ENCODE results near the gene POLH. TPM values are rescaled to one million over a fixed set of nuclear protein-coding genes. Genes with fewer than 3 reads are reported as not detected.

POLH gene
- total RNA-seq, 1 experiment from 2014 or later, result 31.9 TPM

- BruUV-seq (replicated peaks), result no TSS peak
- Mint-ChIP-seq H3K4me3 (ENCODE audit: low read depth, unreplicated experiment) (no peak overlapping the region), H3K27ac (ENCODE audit: unreplicated experiment) (no peak overlapping the region), H3K27me3 (ENCODE audit: unreplicated experiment) (no peaks in the 10 kb centered on the region), H3K4me1 (ENCODE audit: low read depth, unreplicated experiment) (peaks cover 4% of the 10 kb centered on the region), H3K9me3 (ENCODE audit: low read depth, unreplicated experiment) (no peaks in the 10 kb centered on the region), H3K36me3 (ENCODE audit: insufficient read depth, unreplicated experiment) (peaks cover 78% of the 10 kb centered on the region)
- CTCF ChIA-PET, result interaction anchor here (0.6 kb wide), 1 partner anchor 78 kb away, joined by 5 read pairs; no protein-coding TSS in a partner anchor
- TF ChIP-seq CTCF (IDR thresholded peaks at IDR 0.05; ENCODE audit: unreplicated experiment), result no peak
- DNase-seq, result no peak
- intact Hi-C loops (cut with micrococcal nuclease; ENCODE audit: unreplicated experiment), result no loop called here
These were observed 37.9 kb downstream of the POLH start for GRCh38 chr6:43613721-43614395.

- BruUV-seq (replicated peaks), result no TSS peak
- Mint-ChIP-seq H3K4me3 (ENCODE audit: low read depth, unreplicated experiment) (no peak overlapping the region), H3K4me1 (ENCODE audit: low read depth, unreplicated experiment) (no peaks in the 10 kb centered on the region), H3K9me3 (ENCODE audit: low read depth, unreplicated experiment) (no peaks in the 10 kb centered on the region), H3K27ac (ENCODE audit: unreplicated experiment) (no peak overlapping the region), H3K36me3 (ENCODE audit: insufficient read depth, unreplicated experiment) (peaks cover 77% of the 10 kb centered on the region), H3K27me3 (ENCODE audit: unreplicated experiment) (no peaks in the 10 kb centered on the region)
- intact Hi-C loops (cut with micrococcal nuclease; ENCODE audit: unreplicated experiment), result no loop called here
- no peak for TF ChIP-seq CTCF (IDR thresholded peaks at IDR 0.05; ENCODE audit: unreplicated experiment)
- DNase-seq, result no peak
- CTCF ChIA-PET, result interaction anchor here (0.6 kb wide), 1 partner anchor 79 kb away, joined by 5 read pairs; no protein-coding TSS in a partner anchor
These were observed 38.4 kb downstream of the POLH start for GRCh38 chr6:43614396-43614730.

GRCh38 chr6:43616725-43617472 is 40.9 kb downstream of the POLH start:
- CTCF ChIA-PET, result no interaction called here

More at GRCh38 chr6:43616725-43617472, 40.9 kb downstream of the POLH start:
- BruUV-seq (replicated peaks), result no TSS peak
- no peak overlapping the region for H3K4me3 Mint-ChIP-seq (ENCODE audit: low read depth, unreplicated experiment)
- H3K36me3 Mint-ChIP-seq (ENCODE audit: insufficient read depth, unreplicated experiment), result peaks cover 83% of the 10 kb centered on the region
- DNase-seq, result no peak
- peak overlapping the region; percentile 42 for H3K27ac Mint-ChIP-seq (ENCODE audit: unreplicated experiment)
- intact Hi-C loops (cut with micrococcal nuclease; ENCODE audit: unreplicated experiment), result no loop called here
- no peaks in the 10 kb centered on the region for H3K4me1 Mint-ChIP-seq (ENCODE audit: low read depth, unreplicated experiment)
- H3K27me3 Mint-ChIP-seq (ENCODE audit: unreplicated experiment), result no peaks in the 10 kb centered on the region
- no peak for TF ChIP-seq CTCF (IDR thresholded peaks at IDR 0.05; ENCODE audit: unreplicated experiment)
- H3K9me3 Mint-ChIP-seq (ENCODE audit: low read depth, unreplicated experiment), result no peaks in the 10 kb centered on the region
